Measurements from ENCODE around the gene RNF144B. TPM values are rescaled to one million over a fixed set of nuclear protein-coding genes. Genes with fewer than 3 reads are reported as not detected.

The RNF144B gene
- total RNA-seq (0.32 and 1.1 TPM in 2 replicates), polyA plus RNA-seq (0.48 and 0.60 TPM in 2 replicates)

DNA sequence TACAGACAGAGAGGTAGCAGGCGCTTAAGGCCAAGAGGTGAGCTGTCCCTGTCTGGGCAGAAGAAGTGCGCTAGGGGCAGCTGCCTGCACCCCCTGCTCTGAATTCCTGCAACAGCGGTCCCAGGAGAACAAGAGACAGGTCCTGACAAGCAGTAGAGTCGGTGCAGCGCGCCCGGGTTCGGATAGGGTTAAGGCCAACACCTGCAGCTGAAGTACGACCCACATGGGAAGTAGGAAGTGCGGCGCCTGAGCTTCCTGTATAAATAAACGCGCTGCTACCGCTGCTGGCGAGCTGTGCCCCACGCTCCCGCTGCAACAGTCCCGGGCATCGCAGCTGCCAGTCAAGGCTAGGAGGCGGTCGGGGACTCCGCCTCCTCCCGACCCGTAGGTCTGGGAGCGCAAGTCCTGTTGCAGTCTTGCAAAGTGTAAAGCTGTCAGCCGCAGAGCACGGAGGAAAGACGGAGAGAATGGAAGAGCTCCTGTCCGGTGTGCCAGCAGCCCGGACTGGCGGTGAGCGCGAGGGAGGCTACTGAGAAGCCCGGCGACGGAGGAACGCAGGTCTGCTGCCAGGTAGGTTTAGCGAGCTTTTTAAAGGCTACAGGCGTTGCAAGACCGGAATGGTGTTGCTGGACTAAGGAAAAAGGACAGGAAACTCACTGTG, at the start of gene RNF144B:
RNF144B (plus strand) TSS at position 290 of the 661 bp plus-strand sequence. CDS start 12,185 bp downstream, outside the sequence.
- TF ChIP-seq CTCF (IDR thresholded peaks at IDR 0.05; ENCODE audit: low read depth, low read length) = no peak
- Histone ChIP-seq H3K36me3 (no peaks in the 10 kb centered on the region), H3K4me3 (peak within 1 kb of the TSS; percentile 31), H3K27ac (peak within 1 kb of the TSS; percentile 13), H3K4me1 (ENCODE audit: low read depth) (peaks cover 4% of the 10 kb centered on the region), H3K27me3 (peaks cover 21% of the 10 kb centered on the region), H3K9me3 (ENCODE audit: low read depth) (no peaks in the 10 kb centered on the region)
- DNase-seq (ENCODE audit: low read depth in 1 of 2, low spot score in 1 of 2) = peak; percentile 71 to 91

GRCh38 chr6:18339599-18339998, 47.6 kb upstream of the RNF144B start:
- Histone ChIP-seq H3K4me1 (ENCODE audit: low read depth) (no peaks in the 10 kb centered on the region), H3K4me3 (no peak overlapping the region), H3K27ac (no peak overlapping the region), H3K36me3 (no peaks in the 10 kb centered on the region), H3K9me3 (ENCODE audit: low read depth) (no peaks in the 10 kb centered on the region), H3K27me3 (no peaks in the 10 kb centered on the region)
- DNase-seq (ENCODE audit: low read depth in 1 of 2, low spot score in 1 of 2) = no peak
- no peak for TF ChIP-seq CTCF (IDR thresholded peaks at IDR 0.05; ENCODE audit: low read depth, low read length)

DNA sequence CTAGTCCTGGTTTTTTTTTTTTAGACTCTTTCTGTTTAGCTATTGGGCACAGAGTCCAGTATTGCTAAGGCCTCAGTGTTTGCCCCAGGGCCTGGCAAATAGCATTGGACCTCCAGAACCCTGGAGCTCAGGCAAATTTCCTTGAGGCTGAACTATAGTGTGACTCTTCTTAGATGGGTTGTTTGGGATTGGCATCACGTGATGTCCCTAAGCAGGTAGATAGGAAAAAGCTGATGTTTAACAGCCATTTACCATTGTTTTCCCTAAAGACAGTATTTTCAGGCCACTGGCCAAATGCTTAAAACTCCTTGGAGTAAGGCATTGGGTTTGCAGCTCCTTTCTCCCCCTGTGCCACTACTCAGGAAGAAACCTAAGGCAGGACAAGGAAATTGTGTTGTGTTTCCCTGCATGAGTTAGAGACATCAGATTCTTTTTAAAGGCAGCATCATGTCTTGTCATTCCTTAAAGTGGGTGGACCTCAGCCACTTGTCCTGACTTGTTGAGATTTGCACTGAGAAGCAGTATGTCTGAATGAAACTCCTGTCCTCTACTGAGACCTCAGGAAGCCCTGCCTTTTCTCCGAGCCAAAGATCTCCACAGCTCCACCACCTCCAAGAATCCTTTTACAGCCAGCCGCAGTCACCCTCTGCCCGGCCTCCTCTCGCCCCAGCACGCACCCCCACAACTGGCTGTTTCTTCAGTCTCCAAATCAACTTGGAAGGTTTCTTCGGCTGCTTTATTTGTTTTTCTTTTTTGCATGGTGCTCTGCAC, 46.2 kb upstream of the RNF144B start:
- Histone ChIP-seq H3K27me3 (no peaks in the 10 kb centered on the region), H3K4me1 (ENCODE audit: low read depth) (no peaks in the 10 kb centered on the region), H3K4me3 (no peak overlapping the region), H3K36me3 (no peaks in the 10 kb centered on the region), H3K27ac (no peak overlapping the region), H3K9me3 (ENCODE audit: low read depth) (no peaks in the 10 kb centered on the region)
- TF ChIP-seq CTCF (IDR thresholded peaks at IDR 0.05; ENCODE audit: low read depth, low read length) = no peak
- DNase-seq (ENCODE audit: low read depth in 1 of 2, low spot score in 1 of 2) = no peak

GRCh38 chr6:18342223-18342622, 44.9 kb upstream of the RNF144B start:
- Histone ChIP-seq H3K27ac (no peak overlapping the region), H3K27me3 (no peaks in the 10 kb centered on the region), H3K36me3 (no peaks in the 10 kb centered on the region), H3K4me1 (ENCODE audit: low read depth) (no peaks in the 10 kb centered on the region), H3K9me3 (ENCODE audit: low read depth) (no peaks in the 10 kb centered on the region), H3K4me3 (no peak overlapping the region)
- DNase-seq (ENCODE audit: low read depth in 1 of 2, low spot score in 1 of 2) = no peak
- no peak for TF ChIP-seq CTCF (IDR thresholded peaks at IDR 0.05; ENCODE audit: low read depth, low read length)

DNA sequence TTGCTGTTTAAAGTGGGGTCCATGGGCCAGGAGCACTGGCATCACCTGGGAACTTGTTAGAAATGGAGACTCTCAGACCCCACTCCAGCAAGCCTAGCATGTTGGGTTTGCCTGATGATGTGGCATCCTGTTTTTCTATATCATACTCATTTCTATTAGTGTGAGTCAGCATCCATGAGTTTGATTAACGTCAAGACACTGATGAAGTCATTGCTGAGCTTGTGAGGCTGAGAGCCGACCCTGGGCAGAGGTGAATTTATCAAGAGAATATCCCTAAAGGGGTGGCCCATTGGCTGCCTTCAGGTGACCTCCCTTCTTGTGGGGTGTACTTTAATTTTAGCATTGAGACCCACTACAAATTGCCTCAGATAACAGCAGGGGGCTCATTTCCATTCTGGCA, 43.4 kb upstream of the RNF144B start:
- Histone ChIP-seq H3K4me3 (no peak overlapping the region), H3K4me1 (ENCODE audit: low read depth) (no peaks in the 10 kb centered on the region), H3K36me3 (no peaks in the 10 kb centered on the region), H3K27ac (no peak overlapping the region), H3K27me3 (no peaks in the 10 kb centered on the region), H3K9me3 (ENCODE audit: low read depth) (no peaks in the 10 kb centered on the region)
- peak in 1 of 2 donors; percentile 34 for DNase-seq (ENCODE audit: low read depth in 1 of 2, low spot score in 1 of 2)
- no peak for TF ChIP-seq CTCF (IDR thresholded peaks at IDR 0.05; ENCODE audit: low read depth, low read length)

Measured in cardiac muscle cell (in vitro differentiated cells and primary cell).